T follicular helper cell (primary cell): ENCODE measurements around the gene RYR2.

Experiments used
- DNase-seq: peaks from one replicate; pipeline ENCODE4 v3.0.0-alpha.2; 2020; ENCODE audit warnings: low read depth

Gene RYR2

DNA sequence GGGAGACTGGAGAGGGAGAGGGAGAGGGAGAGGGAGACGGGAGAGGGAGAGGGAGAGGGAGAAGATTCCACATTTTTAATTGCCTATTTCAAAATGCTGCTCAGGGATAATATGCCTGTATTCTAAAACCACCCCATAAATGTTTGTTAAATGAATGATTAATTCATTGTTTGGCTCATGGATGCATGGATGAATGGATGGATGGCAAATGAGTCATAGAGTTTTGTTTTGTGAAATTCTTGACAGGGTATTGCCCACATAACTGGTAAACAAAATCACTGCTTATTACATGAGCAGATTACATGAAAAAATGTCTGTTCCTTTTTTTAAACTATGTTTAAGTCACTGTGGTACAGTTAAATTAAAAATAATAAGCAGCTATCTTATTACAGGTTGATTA, 628.3 kb downstream of the RYR2 start:
- no peak for DNase-seq

DNA sequence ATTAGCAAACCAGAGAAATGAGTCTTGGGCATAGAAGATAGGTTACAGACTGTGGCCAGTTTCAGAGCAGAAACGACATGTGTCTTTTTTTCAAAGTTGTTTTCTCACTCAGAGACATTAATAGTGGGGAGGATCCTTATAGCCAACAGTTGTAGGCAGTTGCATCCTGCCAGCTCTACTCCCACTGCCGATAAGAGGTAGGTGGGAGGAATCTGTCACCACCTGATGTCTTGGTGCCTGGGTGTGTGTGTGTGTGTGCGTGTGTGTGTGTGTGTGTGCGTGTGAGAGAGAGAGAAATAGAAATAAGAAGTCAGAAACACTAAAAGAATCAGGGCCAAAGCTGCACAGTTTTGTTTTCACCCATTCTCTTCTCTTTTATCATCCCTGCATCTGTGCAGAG, 629.3 kb downstream of the RYR2 start:
- no peak for DNase-seq

DNA sequence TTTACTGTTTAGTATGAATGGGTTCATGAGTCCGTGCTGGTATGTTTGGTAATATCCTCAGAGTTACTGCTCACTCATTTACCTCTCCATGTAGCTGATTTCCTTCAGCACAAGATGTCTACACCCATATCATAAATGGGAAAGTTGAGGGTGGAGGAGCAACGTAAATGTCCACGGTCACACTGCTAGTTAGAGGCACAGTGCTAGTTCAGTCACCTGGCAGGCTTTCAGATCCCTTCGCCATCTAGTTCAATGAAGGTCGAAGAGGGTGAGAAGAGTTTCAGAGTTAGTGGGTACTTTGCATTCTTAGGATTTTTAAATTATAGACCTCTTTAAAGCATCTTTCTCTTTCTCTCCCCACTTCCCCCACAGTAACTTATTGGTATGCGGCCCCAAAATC, 630.0 kb downstream of the RYR2 start:
- no peak for DNase-seq

DNA sequence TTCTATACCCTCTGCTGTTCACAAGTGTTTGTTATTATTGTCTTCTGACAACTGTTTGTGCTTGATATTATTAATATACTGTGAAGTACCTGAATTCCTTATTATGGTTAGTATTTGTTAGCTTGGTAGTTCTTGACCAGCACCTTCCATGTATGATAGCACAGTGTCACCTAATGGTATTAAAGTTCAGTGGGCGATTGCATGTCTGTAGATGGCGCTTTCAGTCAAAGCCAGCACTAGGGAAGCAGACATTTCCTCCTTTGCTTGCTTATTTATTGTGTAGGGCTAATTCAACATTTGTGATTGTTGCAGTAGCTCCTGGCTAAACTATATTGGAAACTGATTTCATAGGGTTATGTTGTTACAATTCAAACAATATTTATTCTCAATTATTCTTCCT, 630.8 kb downstream of the RYR2 start:
- DNase-seq, result no peak

DNA sequence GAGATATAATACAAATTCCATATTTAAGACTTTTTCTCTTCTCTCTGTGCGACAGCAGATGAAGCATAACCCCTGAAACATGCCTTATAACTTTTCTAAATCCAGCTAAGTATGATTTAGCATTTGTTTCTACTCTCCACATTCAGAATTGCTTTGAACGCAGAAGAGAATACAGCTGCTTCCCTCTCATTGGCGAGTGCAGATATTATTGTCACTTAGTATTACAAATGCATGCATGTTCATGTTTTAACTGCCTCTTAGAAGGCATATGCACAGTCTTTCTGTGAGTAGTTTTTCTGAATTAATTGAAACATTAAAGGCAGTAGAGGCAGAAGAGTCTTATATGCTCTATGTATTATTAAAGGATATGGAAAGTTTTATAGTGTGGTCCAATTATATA, 631.6 kb downstream of the RYR2 start:
- no peak for DNase-seq

DNA sequence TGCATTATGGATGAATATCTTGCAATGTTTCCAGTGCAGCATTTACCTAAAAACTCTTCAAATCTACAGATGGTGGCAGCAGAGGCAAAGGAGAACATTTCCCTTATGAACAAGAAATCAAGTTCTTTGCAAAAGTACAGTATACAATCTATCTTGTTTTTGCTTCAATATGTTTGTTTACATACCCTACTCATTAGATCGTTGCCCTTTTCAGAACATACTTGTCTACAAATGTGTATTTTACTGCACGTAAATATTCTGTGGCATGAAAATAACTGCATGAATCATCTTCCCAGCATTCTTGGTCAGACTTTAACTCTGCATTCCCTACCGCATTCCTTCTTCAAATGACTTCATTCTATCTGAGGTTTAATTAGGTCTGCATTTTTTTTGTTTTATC, 636.0 kb downstream of the RYR2 start:
- no peak for DNase-seq

DNA sequence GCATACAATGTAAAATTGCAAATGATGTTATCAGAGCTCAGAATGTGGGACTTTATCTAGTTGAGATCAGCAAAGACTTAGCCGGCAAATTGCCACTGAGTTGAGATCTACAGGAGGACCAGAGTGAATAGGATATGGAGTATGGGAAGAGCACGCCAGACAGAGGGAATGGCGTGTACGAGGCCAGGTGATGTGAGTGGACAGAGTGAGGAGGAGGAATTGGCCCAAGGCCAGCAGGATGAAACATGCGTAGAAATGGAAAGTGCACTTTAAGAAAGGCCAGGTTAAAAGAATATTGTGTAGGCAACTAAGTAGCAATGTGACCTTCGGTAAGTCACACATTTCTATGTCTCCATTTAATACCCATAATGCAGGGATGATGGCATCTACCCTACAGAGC, 637.7 kb downstream of the RYR2 start:
- no peak for DNase-seq

DNA sequence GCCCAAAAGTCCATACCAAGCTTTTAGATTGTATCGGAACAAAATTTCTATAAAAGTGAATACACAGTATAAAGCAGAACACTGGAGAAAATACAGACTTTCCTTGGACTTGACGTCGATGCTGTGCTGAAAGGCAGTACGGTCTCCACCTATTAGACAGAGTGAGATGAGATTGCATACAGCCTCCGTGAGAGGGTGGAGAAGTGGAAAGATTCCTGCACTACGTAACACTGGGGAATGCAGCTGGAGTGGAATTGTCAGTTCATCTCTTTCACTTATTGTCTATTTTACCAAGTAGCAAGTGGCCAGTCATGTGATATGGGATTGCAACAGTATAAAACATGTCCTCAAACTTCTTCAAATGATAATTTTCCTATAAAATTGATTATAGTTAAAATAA, 639.2 kb downstream of the RYR2 start:
- DNase-seq, result no peak

DNA sequence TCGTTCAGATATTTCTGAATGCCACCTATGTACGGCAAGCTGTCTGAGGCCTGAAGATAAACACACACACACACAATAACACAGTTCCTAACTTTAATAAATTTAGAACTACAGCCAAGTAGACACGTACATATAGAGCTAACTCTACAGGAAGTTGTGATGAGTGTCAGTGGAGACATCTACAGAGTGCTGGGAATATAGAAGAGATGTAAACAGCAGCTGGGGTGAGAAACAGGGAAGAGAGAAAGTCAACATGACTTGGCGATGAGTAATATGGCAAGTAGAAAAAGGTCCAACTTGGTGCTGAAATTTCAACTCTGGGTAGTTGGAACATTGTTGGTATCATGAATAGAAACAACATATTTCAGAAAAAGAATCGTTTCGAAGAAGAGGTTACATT, 642.3 kb downstream of the RYR2 start:
- no peak for DNase-seq

DNA sequence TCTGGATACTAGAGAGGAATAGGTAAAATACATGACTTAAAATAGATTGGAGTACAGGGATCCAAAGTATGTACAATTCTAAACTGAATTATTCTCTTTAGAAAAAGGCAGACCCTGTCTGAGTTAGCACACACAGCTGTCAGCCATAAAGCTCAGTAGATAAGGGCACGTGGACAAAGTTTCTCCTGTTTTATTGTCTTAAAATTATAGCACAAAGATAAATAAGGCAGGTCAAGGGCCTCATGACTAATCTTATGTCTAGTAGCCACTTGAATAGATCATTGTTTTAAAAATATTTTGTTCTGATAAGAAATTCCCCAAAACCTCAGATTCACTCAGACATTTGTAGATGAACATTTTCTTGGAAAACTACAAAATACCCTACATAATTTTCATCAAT, 643.6 kb downstream of the RYR2 start:
- no peak for DNase-seq

DNA sequence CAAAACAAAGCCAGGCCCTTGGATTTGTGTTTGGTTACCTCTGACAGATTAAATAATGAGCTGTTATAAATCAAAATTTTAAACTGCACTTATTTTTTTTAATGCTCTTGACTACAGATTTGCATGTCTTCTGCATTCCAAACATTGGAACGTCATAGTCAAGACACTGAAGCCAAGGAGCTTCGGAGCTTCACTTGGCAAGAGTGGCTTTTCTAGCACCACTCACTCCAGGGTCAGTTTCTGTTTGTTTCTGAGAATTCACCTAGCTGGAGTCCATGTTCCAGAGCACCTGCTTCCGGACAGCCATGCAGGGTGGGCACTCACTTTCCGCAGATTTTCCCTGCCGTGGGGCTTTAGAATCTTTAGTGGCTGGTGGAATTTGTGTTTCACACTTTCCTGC, 645.8 kb downstream of the RYR2 start:
- no peak for DNase-seq

DNA sequence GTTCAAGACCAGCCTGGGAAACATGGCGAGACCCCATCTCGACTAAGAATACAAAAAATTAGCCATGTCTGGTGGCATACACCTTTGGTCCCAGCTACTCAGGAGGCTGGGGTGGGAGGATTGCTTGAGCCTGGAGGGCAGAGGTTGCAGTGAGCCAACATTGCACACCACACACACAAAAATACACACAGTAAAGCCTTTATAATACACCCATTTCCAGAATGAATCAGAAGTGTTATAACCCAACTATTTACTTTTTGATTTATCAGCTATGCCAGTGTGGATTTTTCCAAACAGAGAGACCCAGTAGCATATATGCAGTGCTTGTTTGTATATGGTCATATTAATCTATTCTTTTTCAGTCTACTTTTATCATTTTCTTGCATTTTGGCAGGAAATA, 648.7 kb downstream of the RYR2 start:
- DNase-seq, result no peak

DNA sequence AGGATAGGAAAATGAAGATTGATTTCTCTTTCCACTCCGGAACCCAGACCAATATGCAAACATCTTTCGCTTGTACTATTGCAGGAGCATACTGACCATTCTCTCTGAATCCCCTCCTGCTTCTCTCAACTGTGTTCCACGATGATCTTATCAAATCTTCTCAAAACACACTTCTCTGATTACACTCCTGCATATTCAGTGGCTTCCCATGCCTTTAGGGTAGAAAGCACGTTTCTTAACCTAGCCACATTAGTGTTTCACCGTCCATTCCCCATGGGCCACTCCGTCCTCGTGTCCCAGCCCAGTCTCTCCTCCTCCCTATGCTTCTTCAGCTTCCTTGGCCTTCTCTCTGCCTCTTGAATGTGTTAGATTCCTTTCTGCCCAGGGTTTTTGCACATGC, 650.3 kb downstream of the RYR2 start:
- DNase-seq, result no peak

DNA sequence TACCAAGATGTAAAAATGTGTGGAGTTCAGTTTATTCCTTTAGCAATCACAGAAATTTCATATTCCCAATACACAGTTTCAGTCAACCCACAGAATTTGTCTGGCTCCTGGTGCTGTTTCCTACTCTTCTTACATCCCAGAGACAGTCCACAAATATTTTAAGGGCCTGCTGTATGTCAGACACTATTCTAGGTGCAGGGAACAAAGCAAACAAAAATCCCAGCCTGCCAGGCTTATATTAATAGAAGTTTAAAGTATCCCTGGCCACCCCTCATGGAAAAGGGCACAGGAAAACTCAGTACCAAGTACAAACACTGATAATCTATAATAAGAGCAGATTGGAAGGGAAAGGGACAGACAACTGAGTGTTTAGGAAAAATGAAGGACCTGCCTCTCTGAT, 653.9 kb downstream of the RYR2 start:
- DNase-seq, result no peak

DNA sequence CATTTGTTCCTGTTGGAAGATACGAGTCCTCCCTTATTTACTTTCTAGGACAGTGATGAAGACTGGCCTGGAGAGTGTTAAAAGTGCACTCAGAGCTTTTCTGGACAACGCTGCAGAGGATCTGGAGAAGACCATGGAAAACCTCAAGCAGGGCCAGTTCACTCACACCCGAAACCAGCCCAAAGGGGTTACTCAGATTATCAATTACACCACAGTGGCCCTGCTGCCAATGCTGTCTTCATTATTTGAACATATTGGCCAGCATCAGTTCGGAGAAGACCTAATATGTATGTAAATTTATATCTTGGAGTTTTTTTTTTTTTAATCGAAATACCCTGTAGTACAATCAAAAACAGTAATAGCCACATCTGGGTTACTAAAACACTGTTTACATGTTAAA, 658.2 kb downstream of the RYR2 start:
- DNase-seq, result no peak

DNA sequence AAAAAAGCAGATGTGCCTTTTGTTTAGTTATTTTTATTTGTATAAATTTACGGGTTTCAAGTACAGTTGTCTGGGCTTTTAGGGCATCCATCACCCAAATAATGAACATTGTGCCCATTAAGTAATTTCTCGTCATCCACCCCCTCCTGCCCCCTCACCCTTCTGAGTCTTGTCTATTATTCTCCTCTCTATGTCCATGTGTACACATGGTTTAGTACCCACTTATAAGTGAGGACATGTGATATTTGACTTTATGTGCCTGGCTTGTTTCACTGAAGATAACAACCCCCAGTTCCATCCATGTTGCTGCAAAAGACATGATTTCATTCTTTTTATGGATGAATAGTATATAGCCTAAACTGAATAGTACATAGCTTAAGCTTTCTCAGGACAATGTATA, 659.5 kb downstream of the RYR2 start:
- DNase-seq, result no peak

DNA sequence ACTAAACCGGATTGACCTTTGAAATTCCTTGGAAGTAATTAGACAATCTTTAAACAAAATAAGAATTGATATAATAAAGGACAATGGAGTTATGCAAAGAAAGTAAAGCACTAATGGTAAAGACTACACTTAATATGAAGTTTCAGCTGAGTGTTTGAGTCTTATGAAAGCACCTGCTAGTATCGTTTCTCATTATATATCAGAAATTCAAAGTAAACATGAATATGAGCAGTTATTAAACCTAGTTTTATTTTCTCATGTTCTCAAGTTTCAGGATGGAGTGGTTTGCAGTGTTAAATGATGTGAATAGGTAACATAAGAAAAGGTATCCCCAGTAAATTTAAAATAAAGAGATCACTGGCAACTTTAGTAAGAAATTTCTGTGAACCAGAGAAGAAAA, 660.2 kb downstream of the RYR2 start:
- no peak for DNase-seq

DNA sequence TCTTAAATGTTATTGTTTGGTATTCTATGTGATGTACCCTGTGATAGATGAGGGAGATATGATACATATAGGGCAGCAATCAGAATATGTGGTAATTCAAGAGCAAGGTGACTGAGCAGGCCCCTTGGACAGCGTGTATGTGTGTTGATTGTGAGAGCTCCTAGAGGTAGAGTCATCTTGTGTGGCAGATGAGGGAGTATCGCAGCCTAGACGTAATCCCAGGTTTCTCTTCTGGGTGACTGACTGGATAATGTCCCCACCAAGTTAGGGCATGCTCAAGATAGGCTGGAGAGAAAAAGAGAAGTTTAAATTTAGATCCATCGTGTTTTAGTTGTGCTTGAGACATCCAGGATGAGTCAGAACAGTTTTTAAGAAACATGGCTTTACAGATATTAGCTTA, 663.5 kb downstream of the RYR2 start:
- no peak for DNase-seq

DNA sequence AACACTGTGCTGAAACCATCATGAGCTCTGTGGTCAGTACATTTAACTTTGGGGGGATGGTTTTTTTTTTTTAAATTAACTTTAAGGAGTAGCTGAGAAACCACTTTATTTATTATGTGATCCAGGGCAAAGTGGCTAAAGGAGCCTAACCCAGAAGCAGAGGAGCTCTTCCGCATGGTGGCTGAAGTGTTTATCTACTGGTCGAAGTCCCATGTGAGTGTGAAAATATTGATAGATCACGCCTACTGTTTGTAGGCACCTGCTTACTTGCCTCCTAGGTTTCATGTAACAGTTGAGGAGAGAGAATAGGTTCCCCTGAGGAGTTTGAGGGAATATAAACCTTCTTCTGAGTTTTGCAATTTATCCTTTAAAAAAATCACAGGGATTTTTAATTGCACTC, 667.4 kb downstream of the RYR2 start:
- DNase-seq, result no peak

DNA sequence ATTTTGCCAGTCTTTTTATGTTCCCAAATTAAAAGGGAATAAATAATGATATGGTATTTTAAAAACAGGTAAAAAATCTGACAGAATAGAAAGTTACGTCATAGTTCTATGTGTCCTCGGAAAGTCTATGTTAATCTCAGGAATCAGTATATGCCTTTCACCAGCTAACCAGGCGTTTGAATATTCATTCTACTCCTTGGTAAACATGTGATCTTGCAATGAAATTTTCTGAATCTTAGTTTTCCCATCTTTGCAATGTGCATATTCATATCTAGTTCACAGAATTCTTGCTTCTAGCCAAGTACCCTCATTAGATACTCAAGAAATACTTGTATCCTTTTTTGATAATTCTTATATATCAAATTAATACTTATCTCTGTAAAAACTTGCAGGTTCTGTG, 669.3 kb downstream of the RYR2 start:
- DNase-seq, result no peak

DNA sequence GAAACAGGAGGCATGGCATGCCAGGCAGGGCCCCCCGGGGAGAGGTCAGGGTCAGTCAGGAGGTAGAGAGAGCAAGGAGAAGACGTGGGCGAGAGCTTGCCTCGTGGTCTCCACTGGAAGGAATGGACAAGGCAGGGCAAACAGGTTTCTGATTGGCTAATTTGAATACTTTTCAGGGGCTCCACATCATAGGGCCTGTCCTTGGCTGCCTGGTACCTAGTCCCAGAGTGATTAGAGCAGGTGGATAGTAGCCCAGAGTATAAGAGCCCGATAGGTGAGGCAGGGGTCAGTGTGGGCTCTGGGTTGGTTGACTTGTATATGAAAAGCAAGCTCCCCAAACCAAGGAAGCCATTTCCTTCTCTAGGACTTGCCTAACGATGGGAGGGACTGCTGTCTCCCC, 670.1 kb downstream of the RYR2 start:
- no peak for DNase-seq

DNA sequence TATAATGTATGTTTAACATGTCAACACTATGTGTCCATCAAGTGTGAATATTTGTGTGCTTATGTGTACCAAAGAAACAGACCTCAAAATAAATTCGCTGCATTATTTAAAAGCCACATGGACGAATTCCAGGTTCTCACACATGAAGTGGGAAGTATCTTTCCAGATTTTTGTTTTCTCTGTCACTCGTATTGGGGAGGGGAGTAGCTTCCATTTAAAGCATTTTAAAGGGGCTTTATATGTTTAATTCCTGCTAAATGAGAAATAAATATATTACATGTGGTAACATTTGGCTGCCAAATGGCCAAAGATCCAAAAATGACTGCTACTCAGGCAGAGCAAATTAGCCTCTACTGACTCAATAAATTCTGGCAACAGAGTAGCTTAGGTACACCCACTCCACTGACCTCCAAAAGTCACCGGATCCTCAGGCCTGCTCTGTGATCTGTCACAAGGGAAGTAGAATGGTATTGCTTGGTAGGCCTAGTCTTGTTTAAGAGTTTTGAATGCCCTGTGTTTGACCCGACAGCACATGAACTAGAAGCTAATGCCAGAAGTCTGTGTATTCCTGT, 670.7 kb downstream of the RYR2 start:
- no peak for DNase-seq

DNA sequence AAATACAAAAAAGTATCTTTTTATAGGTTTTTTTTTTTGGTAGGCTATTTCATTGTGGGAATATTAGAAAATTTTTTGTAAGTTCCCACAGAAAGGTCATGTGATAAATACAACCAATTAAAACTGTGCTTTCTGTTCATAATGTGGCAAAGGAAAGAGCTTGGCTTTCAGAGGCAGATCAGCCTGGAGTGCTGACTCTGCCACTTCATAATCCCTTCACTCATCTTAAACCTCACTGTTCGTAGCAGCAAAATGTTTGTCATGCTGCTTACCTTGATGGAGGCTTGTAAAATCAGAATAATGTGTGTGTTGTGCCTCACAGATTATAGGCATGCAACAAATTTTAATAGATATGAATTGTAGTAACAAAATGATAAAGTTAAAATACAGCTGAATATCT, 671.9 kb downstream of the RYR2 start:
- DNase-seq, result no peak

DNA sequence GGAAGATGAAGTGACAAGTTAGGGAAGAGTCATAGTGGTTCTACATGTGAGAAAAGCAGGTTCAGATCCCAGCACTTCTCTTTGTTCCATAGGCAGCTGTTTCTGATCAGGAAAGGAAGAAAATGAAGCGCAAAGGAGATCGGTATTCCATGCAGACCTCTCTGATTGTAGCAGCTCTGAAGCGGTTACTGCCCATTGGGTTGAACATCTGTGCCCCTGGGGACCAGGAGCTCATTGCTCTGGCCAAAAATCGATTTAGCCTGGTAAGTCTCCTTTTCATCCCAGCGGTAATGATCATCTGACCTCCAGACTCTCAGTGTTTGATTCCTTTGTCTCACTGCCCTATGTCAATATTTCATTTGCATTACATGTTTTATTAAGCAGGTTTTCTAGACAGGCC, 675.1 kb downstream of the RYR2 start:
- DNase-seq, result no peak

DNA sequence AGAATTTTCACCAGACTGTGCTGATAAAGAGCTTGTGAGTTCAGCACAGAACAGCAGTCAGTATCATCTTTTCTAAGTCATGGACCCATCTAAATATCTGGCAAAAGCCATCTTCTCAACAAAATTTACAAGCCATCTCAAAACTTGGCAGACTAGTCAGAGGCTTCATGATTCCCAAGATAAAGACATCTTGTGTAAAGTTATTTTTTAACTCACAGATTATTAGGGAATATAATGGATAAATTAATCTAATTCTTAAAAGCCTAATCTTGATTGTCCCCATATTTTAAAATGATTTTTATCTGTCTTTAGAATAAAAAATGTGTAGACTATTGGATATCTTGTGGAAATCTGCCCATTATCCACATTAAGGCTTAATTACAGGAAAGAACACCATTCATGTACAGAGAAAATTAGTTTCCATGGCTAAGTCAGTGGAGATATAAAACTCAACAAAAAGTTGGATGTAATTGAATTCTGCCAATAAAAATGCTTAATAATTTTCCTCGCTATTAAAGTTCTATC, 688.9 kb downstream of the RYR2 start:
- DNase-seq, result no peak
